Sigmoid colon (tissue), 7 donors: ENCODE data around the gene NUDT2. TPM values are rescaled to one million over a fixed set of nuclear protein-coding genes. Genes with fewer than 3 reads are reported as not detected.
"Not testable (repeated sequence)": the region's sequence is repeated elsewhere in the genome, so short reads cannot be mapped to it uniquely, and the experiment has no call there.

Source experiments
- DNase-seq: peaks from one replicate; pipeline ENCODE4 v3.0.0-alpha.2; 2019
- H3K27ac ChIP-seq, 4 donors: fragments of 200-600 bp; sonication (generic); one replicate each; pipeline ENCODE4 v1.5.1; 2016 to 2019; ENCODE audit warnings: mild to moderate bottlenecking in 1 of 4
- H3K27me3 ChIP-seq, 3 donors: fragments of 200-600 bp; sonication (generic); one replicate each; pipeline ENCODE4 v1.5.1; 2019; ENCODE audit warnings: mild to moderate bottlenecking in 1 of 3
- H3K36me3 ChIP-seq, 4 donors: fragments of 200-600 bp; sonication (generic); one replicate each; pipeline ENCODE4 v1.5.1; 2016 to 2019
- H3K4me1 ChIP-seq, 4 donors: fragments of 200-600 bp; sonication (generic); one replicate each; pipeline ENCODE4 v1.5.1; 2017 to 2019
- H3K4me3 ChIP-seq, 4 donors: fragments of 200-600 bp; sonication (generic); one replicate each; pipeline ENCODE4 v1.5.1; 2017 to 2019; ENCODE audit warnings: mild to moderate bottlenecking in 2 of 4, moderate library complexity in 1 of 4
- H3K9me3 ChIP-seq, 4 donors: fragments of 200-600 bp in 3 of 4; sonication (generic) in 3 of 4; one replicate each; pipeline versions ENCODE4 v1.5.1 to v1.6.1; 2013 to 2019
- EP300 ChIP-seq, 4 donors: sonication (generic); formaldehyde crosslinking; IDR thresholded peaks; one replicate each; pipeline ENCODE4 v1.6.1; 2017; ENCODE audit warnings: antibody characterized with exemption in 4 of 4
- POLR2A ChIP-seq, 2 donors: fragments of 450-650 bp; IDR thresholded peaks; one replicate each; pipeline ENCODE4 v1.6.1; 2016; ENCODE audit warnings: antibody characterized with exemption in 2 of 2, mild to moderate bottlenecking in 2 of 2, moderate library complexity in 2 of 2
- POLR2AphosphoS5 ChIP-seq, 4 donors: sonication (generic); formaldehyde crosslinking; IDR thresholded peaks; one replicate each; pipeline ENCODE4 v1.6.1; 2017; ENCODE audit warnings: antibody characterized with exemption in 4 of 4
- WGBS, 2 donors: extraction: QIAGEN DNeasy Blood & Tissue Kit; methylation state at CpG; one replicate each; pipeline ENCODE4 v1.1.7; 2013; 5-methylcytosine and 5-hydroxymethylcytosine counted together
- intact Hi-C: fragments of 100-400 bp; cut with DNase I; formaldehyde crosslinking; loops from one replicate; pipeline ENCODE4 v1.15.1; 2023
- polyA plus RNA-seq, 3 donors: library from polyadenylated mRNA; stranded (reverse); fragments of 200-250 nt; gene quantifications; one replicate each; pipeline ENCODE4 v1.2.3, GENCODE V29; 2013
- total RNA-seq, 4 donors: library from RNA; depleted of rRNA; stranded (reverse); fragments of >200 nt; gene quantifications; one replicate each; pipeline ENCODE4 v1.1.0, GENCODE V29; 2016
- TF ChIP-seq, protein P1 (sequence below), 4 experiments: fragments of 450-650 bp in 3 of 4; fragments of 200-600 bp in 1 of 4; IDR thresholded peaks; one replicate each; pipeline ENCODE4 v1.5.1; 2016 to 2019; ENCODE audit warnings: antibody characterized with exemption in 4 of 4, mild to moderate bottlenecking in 3 of 4, moderate library complexity in 2 of 4
- donor health status: healthy with polysubstance abuse.
- donor health status: Bipolar disorder and iron deficiency.
- donor health status: healthy.

Gene NUDT2
- total and polyA plus RNA-seq, 7 donors: 12.1 to 59.9 (median 35.6) TPM

DNA sequence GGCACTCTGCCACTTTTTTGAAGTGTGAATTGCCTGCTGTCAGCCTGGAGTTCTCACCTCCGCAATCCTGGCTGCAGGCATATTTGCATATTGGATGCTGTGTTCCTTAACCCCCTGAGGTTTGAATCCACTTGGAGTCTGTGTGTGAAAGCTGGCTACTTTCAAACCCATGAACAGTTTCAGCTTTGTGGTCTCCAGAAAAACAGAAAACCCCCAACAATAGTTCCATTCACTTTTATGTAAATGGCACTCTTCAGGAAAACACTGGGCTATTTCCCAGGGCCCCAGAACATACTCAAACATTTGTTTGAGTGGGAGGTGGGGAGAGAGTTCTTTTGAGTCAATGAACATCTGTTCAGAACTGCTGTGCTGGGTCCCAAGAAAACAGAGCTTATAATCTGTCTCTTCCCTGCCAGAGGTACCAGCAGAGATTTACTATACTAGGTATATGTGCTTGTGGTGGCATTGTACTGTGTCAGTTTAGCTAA, 5.0 kb downstream of the NUDT2 start:
- Histone ChIP-seq H3K4me3 (no peak overlapping the region), H3K4me1 (peaks cover 0 to 65% (median 28%) of the 10 kb centered on the region in 4 donors), H3K27ac (peak overlapping the region in 3 of 4 donors; percentile 34 to 94 (median 45)), H3K36me3 (peaks cover 0 to 7% (median 0%) of the 10 kb centered on the region in 4 donors), H3K9me3 (no peaks in the 10 kb centered on the region), H3K27me3 (no peaks in the 10 kb centered on the region)
- intact Hi-C loops: loop anchor here (5.0 kb wide), 2 partner anchors 123 to 168 kb away; partner anchors contain the start of genes DNAI1 and FAM219A
- DNase-seq: no peak
- TF ChIP-seq POLR2AphosphoS5 (IDR thresholded peaks at IDR 0.05) (no peak), POLR2A (IDR thresholded peaks at IDR 0.05) (no peak), EP300 (IDR thresholded peaks at IDR 0.05) (no peak)
- TF ChIP-seq, protein P1, sequence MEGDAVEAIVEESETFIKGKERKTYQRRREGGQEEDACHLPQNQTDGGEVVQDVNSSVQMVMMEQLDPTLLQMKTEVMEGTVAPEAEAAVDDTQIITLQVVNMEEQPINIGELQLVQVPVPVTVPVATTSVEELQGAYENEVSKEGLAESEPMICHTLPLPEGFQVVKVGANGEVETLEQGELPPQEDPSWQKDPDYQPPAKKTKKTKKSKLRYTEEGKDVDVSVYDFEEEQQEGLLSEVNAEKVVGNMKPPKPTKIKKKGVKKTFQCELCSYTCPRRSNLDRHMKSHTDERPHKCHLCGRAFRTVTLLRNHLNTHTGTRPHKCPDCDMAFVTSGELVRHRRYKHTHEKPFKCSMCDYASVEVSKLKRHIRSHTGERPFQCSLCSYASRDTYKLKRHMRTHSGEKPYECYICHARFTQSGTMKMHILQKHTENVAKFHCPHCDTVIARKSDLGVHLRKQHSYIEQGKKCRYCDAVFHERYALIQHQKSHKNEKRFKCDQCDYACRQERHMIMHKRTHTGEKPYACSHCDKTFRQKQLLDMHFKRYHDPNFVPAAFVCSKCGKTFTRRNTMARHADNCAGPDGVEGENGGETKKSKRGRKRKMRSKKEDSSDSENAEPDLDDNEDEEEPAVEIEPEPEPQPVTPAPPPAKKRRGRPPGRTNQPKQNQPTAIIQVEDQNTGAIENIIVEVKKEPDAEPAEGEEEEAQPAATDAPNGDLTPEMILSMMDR (IDR thresholded peaks at IDR 0.05): no peak
- WGBS, 2 donors: 68 to 80% methylated on average over 1 of the region's 1 CpG

DNA sequence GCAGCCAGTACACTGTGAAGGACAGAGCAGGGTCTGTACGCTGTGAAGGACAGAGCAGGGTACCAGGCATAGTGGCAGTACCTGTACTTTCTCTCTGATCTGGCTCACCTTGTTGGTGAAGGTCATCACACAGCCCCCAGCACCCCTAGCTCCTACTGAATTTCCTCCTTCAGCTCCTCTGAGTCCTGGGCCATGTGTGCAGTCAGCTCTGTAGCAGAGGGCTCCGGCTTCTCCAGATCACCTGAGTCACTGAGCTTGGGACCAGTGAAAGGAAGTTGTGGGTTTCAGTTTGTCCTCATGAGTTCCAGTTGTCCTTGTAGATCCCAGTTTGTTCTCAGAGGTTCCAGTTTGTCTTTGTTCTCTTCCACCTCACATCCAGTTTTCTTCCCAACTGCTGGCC, 5.5 kb downstream of the NUDT2 start:
- intact Hi-C loops: loop anchor here (5.0 kb wide), 2 partner anchors 122 to 167 kb away; partner anchors contain the start of genes DNAI1 and FAM219A
- TF ChIP-seq POLR2A (IDR thresholded peaks at IDR 0.05) (no peak), POLR2AphosphoS5 (IDR thresholded peaks at IDR 0.05) (no peak), EP300 (IDR thresholded peaks at IDR 0.05) (no peak)
- TF ChIP-seq, protein P1 (IDR thresholded peaks at IDR 0.05): no peak
- Histone ChIP-seq H3K27ac (peak overlapping the region in 3 of 4 donors; percentile 34 to 94 (median 45)), H3K4me1 (peaks cover 0 to 67% (median 29%) of the 10 kb centered on the region in 4 donors), H3K9me3 (no peaks in the 10 kb centered on the region), H3K4me3 (no peak overlapping the region), H3K36me3 (peaks cover 0 to 8% (median 0%) of the 10 kb centered on the region in 4 donors), H3K27me3 (no peaks in the 10 kb centered on the region)
- DNase-seq: peak; percentile 35
- 93 to 95% methylated on average over 2 of the region's 2 CpGs for WGBS, 2 donors

DNA sequence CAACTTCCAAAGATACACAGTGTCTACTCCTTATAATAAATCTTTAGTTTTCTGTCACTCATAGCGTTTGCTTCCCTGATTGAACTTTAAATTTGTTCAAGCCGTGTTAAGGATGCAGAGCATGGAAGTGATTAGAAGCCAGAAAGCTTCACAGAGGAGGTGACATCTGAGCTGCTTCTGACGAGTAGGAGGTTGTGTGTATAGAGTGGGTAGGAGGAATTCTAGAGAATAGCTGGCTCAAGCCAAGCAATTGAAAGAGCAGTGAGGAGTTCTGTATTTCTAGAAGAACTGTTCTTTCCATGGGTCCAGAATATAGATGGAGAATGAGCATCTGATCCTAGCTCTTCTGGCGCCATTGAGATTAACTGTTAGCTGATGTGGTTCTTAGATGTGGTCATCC, 6.0 kb downstream of the NUDT2 start:
- Histone ChIP-seq H3K27me3 (no peaks in the 10 kb centered on the region), H3K9me3 (no peaks in the 10 kb centered on the region), H3K27ac (peak overlapping the region in 2 of 4 donors; percentile 45 to 94), H3K4me3 (no peak overlapping the region), H3K4me1 (peaks cover 0 to 66% (median 26%) of the 10 kb centered on the region in 4 donors), H3K36me3 (peaks cover 0 to 8% (median 0%) of the 10 kb centered on the region in 4 donors)
- DNase-seq: no peak
- intact Hi-C loops: no loop called here
- TF ChIP-seq, protein P1 (IDR thresholded peaks at IDR 0.05): no peak
- TF ChIP-seq POLR2A (IDR thresholded peaks at IDR 0.05) (no peak), POLR2AphosphoS5 (IDR thresholded peaks at IDR 0.05) (no peak), EP300 (IDR thresholded peaks at IDR 0.05) (no peak)
- 83 to 87% methylated on average over 4 of the region's 4 CpGs for WGBS, 2 donors

DNA sequence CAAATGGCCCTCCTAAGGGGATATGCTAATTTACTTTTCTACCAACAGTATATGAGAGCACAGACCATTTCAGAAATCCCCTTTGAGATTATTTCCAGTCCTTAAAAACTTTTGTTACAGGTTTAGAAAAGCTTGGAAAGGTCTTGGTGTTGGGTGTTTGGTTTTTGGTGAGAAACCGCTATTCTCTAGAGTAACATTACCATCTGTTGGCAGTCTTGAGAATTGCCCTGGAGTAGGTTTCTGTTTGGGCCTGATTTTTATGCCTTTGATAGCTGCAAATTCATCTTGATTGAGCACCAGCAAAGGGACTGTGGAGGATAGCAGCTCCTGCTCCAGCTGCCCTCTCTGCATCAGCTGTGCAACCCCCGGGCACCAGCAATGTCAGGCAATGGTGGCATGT, 8.0 kb downstream of the NUDT2 start:
- no peak for DNase-seq
- intact Hi-C loops: no loop called here
- 70 to 95% methylated on average over 2 of the region's 2 CpGs for WGBS, 2 donors
- TF ChIP-seq EP300 (IDR thresholded peaks at IDR 0.05): no peak
- no peak for TF ChIP-seq POLR2A (IDR thresholded peaks at IDR 0.05)
- TF ChIP-seq POLR2AphosphoS5 (IDR thresholded peaks at IDR 0.05): no peak
- TF ChIP-seq, protein P1 (IDR thresholded peaks at IDR 0.05): no peak
- H3K4me3 ChIP-seq: no peak overlapping the region
- no peaks in the 10 kb centered on the region for H3K27me3 ChIP-seq
- H3K9me3 ChIP-seq: no peaks in the 10 kb centered on the region
- peaks cover 0 to 75% (median 40%) of the 10 kb centered on the region in 4 donors for H3K4me1 ChIP-seq
- peaks cover 0 to 8% (median 1%) of the 10 kb centered on the region in 4 donors for H3K36me3 ChIP-seq
- H3K27ac ChIP-seq: no peak overlapping the region

DNA sequence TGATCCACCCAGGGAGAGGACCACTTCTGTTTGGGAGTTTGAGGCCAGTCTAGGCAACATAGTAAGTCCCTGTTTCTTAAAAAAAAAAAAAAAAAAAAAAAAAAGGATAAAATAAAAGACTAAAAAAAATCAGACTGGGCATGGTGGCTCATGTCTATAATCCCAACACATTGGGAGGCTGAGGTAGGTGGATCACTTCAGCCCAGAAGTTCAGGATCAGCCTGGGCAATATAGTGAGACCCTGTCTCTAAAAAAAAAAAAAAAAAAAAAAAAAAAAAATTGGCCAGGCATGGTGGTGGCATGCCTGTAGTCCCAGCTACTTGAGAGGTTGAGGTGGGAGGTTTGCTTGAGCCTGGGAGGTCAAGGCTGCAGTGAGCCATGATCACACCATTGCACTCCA, 8.7 kb downstream of the NUDT2 start:
- peak overlapping the region in 3 of 4 donors; percentile 88 to 93 (median 91) for H3K27ac ChIP-seq
- intact Hi-C loops, H3K27me3 ChIP-seq, H3K9me3 ChIP-seq, DNase-seq, H3K4me3 ChIP-seq, H3K36me3 ChIP-seq: not testable (repeated sequence)
- H3K4me1 ChIP-seq: peaks cover 0 to 75% (median 45%) of the 10 kb centered on the region in 4 donors
